Spleen (tissue), 11 donors: ENCODE measurements around the gene GNAO1. TPM values are rescaled to one million over a fixed set of nuclear protein-coding genes. Genes with fewer than 3 reads are reported as not detected.

Source experiments
- DNase-seq: peaks from one replicate; pipeline ENCODE4 v3.0.0-alpha.2; 2020
- H3K27ac ChIP-seq, 8 donors: fragments of 200-600 bp; sonication (generic) in 7 of 8; 1 replicate in 4 of 8; 2 replicates in 4 of 8; pipeline versions ENCODE4 v1.5.0 to v1.8.0; 2016 to 2021; ENCODE audit warnings: inconsistent platforms in 4 of 8, mild to moderate bottlenecking in 4 of 8, moderate library complexity in 1 of 8
- H3K27me3 ChIP-seq, 7 donors: fragments of 200-600 bp; sonication (generic) in 6 of 7; replicated peaks in 1 of 7; 1 replicate in 4 of 7; 2 replicates in 3 of 7; pipeline versions ENCODE4 v1.5.0 to v1.8.0; 2016 to 2021; ENCODE audit warnings: inconsistent platforms in 3 of 7, mild to moderate bottlenecking in 1 of 7
- H3K36me3 ChIP-seq, 6 donors: fragments of 200-600 bp; sonication (generic) in 5 of 6; 1 replicate in 4 of 6; 2 replicates in 2 of 6; pipeline versions ENCODE4 v1.5.0 to v1.8.0; 2016 to 2021; ENCODE audit warnings: inconsistent platforms in 2 of 6
- H3K4me1 ChIP-seq, 6 donors: fragments of 200-600 bp; sonication (generic) in 5 of 6; 1 replicate in 3 of 6; 2 replicates in 3 of 6; pipeline versions ENCODE4 v1.5.0 to v1.8.0; 2016 to 2021; ENCODE audit warnings: inconsistent platforms in 3 of 6
- H3K4me3 ChIP-seq, 8 donors: fragments of 200-600 bp; sonication (generic) in 7 of 8; 1 replicate in 4 of 8; 2 replicates in 4 of 8; pipeline versions ENCODE4 v1.5.0 to v1.8.0; 2016 to 2021; ENCODE audit warnings: inconsistent platforms in 4 of 8, mild to moderate bottlenecking in 4 of 8, moderate library complexity in 2 of 8
- H3K9me3 ChIP-seq, 8 donors: fragments of 200-600 bp; sonication (generic) in 7 of 8; 1 replicate in 4 of 8; 2 replicates in 4 of 8; pipeline versions ENCODE4 v1.5.0 to v1.8.0; 2016 to 2021; ENCODE audit warnings: inconsistent platforms in 4 of 8
- POLR2A ChIP-seq, 3 donors: fragments of 450-650 bp; IDR thresholded peaks; one replicate each; pipeline ENCODE4 v1.5.1; 2017; ENCODE audit warnings: antibody characterized with exemption in 3 of 3, mild to moderate bottlenecking in 1 of 3
- POLR2AphosphoS5 ChIP-seq, 3 donors: sonication (generic); formaldehyde crosslinking; IDR thresholded peaks; one replicate each; pipeline ENCODE4 v1.5.1; 2017; ENCODE audit warnings: antibody characterized with exemption in 3 of 3
- WGBS, 5 donors: extraction: QIAGEN DNeasy Blood & Tissue Kit in 3 of 5; methylation state at CpG; one replicate each; pipeline versions ENCODE4 v1.1.5 to v1.1.7; 2013 to 2018; 5-methylcytosine and 5-hydroxymethylcytosine counted together
- intact Hi-C: fragments of 100-400 bp; cut with DNase I; formaldehyde crosslinking; loops from one replicate; pipeline ENCODE4 v1.15.0; 2023; ENCODE audit warnings: low total_unique reads
- polyA plus RNA-seq, 3 donors: library from polyadenylated mRNA; stranded (reverse); fragments of 200-250 nt; gene quantifications; one replicate each; pipeline ENCODE4 v1.2.1, GENCODE V29; 2013
- total RNA-seq, 7 donors: library from RNA; depleted of rRNA in 3 of 7; stranded (reverse); fragments of >200 nt in 3 of 7; fragmentation: NEBNext Ultra II Directional in 4 of 7; extraction: Animal tissue kit (Norgen Biotek cat#: 25700) in 4 of 7; gene quantifications; one replicate each; pipeline versions ENCODE4 v1.1.0 to v1.2.1, GENCODE V29; 2016 to 2021
- TF ChIP-seq, protein P1 (sequence below), 11 experiments: fragments of 200-600 bp in 7 of 11; fragments of 450-650 bp in 4 of 11; sonication (generic) in 4 of 11; IDR thresholded peaks in 8 of 11; conservative IDR thresholded peaks in 3 of 11; 1 replicate in 7 of 11; 2 replicates in 4 of 11; pipeline versions ENCODE4 v1.4.0 to v1.8.0; 2016 to 2021; ENCODE audit warnings: antibody characterized with exemption in 11 of 11, inconsistent platforms in 4 of 11, mild to moderate bottlenecking in 1 of 11
- donor health status: healthy with polysubstance abuse.
- donor health status: DM: no; HTN: no; CAD: no; lungs with moderate emphysema.
- donor health status: DM: no; HTN: no; CAD: no.
- donor health status: Bipolar disorder and iron deficiency.
- donor health status: healthy.
- donor health status: DM: no; HTN: no; CAD: no.
- donor health status: DM: yes; HTN: yes; CAD: no.

The GNAO1 gene
- total and polyA plus RNA-seq, 10 donors, result 0.32 to 7.9 (median 4.7) TPM

DNA sequence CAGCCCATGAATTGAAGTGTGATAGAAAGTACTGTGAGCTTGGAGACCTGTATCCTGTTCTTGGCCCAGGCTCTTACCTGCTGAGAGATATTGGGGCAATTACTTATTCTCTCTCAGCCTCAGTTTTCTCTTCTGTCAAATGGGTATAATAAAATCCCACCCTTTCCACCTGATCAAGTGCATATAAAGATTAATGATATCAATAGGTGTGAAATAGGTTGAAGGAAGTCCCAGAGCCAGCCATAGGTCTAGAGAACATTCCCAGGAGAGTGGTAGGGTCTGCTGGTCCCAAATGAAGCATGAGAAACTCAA, 81.2 kb downstream of the GNAO1 start:
- no peak for TF ChIP-seq POLR2A (IDR thresholded peaks at IDR 0.05)
- H3K27ac ChIP-seq, result no peak overlapping the region
- intact Hi-C loops, result no loop called here
- no peaks in the 10 kb centered on the region for H3K27me3 ChIP-seq
- H3K9me3 ChIP-seq, result no peaks in the 10 kb centered on the region
- DNase-seq, result no peak
- H3K36me3 ChIP-seq, result no peaks in the 10 kb centered on the region
- H3K4me3 ChIP-seq, result no peak overlapping the region
- no peaks in the 10 kb centered on the region for H3K4me1 ChIP-seq

DNA sequence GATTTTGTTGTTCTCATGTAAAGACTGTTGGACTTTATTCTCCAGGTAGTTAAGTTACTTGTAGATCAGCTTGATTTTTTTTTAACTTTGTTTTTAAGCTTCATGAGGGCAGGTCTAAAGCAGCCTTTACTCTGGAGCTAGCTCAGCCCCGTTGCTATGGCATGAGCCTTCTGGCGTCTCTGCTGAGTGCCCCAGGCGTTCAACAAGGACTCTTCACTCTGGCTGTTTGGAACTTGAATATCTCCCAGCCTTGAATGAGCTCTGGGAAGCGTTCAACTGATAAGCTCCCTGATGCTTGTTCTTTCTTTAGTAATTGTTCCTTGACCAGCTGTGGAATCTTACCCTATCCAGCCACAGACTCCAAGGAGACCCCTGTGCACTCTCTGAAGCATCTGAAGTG, 82.3 kb downstream of the GNAO1 start:
- H3K4me3 ChIP-seq, result no peak overlapping the region
- H3K9me3 ChIP-seq, result no peaks in the 10 kb centered on the region
- intact Hi-C loops, result no loop called here
- DNase-seq, result no peak
- no peaks in the 10 kb centered on the region for H3K36me3 ChIP-seq
- peaks cover 0 to 7% (median 0%) of the 10 kb centered on the region in 6 donors for H3K4me1 ChIP-seq
- 82 to 91% (median 87%) methylated on average over 4 of the region's 4 CpGs for WGBS, 5 donors
- H3K27me3 ChIP-seq, result no peaks in the 10 kb centered on the region
- H3K27ac ChIP-seq, result no peak overlapping the region
- TF ChIP-seq, protein P1, sequence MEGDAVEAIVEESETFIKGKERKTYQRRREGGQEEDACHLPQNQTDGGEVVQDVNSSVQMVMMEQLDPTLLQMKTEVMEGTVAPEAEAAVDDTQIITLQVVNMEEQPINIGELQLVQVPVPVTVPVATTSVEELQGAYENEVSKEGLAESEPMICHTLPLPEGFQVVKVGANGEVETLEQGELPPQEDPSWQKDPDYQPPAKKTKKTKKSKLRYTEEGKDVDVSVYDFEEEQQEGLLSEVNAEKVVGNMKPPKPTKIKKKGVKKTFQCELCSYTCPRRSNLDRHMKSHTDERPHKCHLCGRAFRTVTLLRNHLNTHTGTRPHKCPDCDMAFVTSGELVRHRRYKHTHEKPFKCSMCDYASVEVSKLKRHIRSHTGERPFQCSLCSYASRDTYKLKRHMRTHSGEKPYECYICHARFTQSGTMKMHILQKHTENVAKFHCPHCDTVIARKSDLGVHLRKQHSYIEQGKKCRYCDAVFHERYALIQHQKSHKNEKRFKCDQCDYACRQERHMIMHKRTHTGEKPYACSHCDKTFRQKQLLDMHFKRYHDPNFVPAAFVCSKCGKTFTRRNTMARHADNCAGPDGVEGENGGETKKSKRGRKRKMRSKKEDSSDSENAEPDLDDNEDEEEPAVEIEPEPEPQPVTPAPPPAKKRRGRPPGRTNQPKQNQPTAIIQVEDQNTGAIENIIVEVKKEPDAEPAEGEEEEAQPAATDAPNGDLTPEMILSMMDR (IDR thresholded peaks at IDR 0.05 in 8 of 11, conservative IDR thresholded peaks at IDR 0.05 in 3 of 11), result no peak
- TF ChIP-seq POLR2AphosphoS5 (IDR thresholded peaks at IDR 0.05) (no peak), POLR2A (IDR thresholded peaks at IDR 0.05) (no peak)

DNA sequence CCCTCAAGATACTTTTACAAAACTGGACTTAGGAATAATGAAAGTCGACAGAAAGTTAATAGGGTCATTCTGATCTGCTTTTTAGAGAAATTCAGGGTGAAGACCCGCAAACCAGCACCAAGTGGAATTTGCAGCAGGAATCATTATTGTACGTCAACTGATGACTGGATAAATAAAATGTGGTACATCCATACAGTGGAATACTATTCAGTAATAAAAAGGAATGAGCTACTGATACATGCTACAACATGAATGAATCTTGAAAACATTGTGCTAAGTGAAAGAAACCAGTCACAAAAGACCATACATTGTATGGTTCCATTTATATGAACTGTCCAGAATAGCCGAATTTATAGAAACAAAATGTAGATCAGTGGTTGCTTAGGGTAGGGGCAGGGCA, 83.1 kb downstream of the GNAO1 start:
- DNase-seq, result no peak
- Histone ChIP-seq H3K27me3 (no peaks in the 10 kb centered on the region), H3K4me3 (no peak overlapping the region), H3K27ac (no peak overlapping the region), H3K36me3 (no peaks in the 10 kb centered on the region), H3K9me3 (no peaks in the 10 kb centered on the region), H3K4me1 (peaks cover 0 to 15% (median under 1%) of the 10 kb centered on the region in 6 donors)
- TF ChIP-seq POLR2A (IDR thresholded peaks at IDR 0.05) (no peak), POLR2AphosphoS5 (IDR thresholded peaks at IDR 0.05) (no peak)
- TF ChIP-seq, protein P1 (IDR thresholded peaks at IDR 0.05 in 8 of 11, conservative IDR thresholded peaks at IDR 0.05 in 3 of 11), result no peak
- WGBS, 5 donors, result 86 to 94% (median 93%) methylated on average over 4 of the region's 4 CpGs
- intact Hi-C loops, result no loop called here

DNA sequence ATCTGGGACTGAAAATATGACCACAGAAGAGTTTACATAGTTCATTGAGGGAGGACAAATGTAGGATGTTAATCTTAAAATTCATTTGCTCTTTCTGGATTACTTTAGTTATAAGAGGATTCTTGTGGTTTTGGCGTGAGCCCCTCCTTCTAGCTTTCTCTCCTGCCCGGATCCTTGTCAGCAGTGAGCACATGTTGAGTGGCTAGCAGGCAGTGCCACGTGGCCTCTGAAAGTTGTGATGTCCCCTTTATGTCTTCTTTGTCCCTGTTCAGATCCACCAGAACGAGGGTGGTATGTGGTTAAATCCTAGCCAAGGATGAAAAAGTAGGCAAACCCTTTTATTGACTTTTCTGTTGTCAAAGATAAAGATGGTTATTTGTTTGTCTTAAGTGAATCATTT, 83.8 kb downstream of the GNAO1 start:
- Histone ChIP-seq H3K4me3 (no peak overlapping the region), H3K9me3 (no peaks in the 10 kb centered on the region), H3K4me1 (peaks cover 0 to 21% (median 5%) of the 10 kb centered on the region in 6 donors), H3K27me3 (no peaks in the 10 kb centered on the region), H3K36me3 (no peaks in the 10 kb centered on the region), H3K27ac (no peak overlapping the region)
- TF ChIP-seq POLR2A (IDR thresholded peaks at IDR 0.05), result no peak
- no peak for TF ChIP-seq POLR2AphosphoS5 (IDR thresholded peaks at IDR 0.05)
- TF ChIP-seq, protein P1 (IDR thresholded peaks at IDR 0.05 in 8 of 11, conservative IDR thresholded peaks at IDR 0.05 in 3 of 11), result no peak
- 40 to 59% (median 44%) methylated on average over 4 of the region's 4 CpGs for WGBS, 5 donors
- intact Hi-C loops, result no loop called here
- no peak for DNase-seq

DNA sequence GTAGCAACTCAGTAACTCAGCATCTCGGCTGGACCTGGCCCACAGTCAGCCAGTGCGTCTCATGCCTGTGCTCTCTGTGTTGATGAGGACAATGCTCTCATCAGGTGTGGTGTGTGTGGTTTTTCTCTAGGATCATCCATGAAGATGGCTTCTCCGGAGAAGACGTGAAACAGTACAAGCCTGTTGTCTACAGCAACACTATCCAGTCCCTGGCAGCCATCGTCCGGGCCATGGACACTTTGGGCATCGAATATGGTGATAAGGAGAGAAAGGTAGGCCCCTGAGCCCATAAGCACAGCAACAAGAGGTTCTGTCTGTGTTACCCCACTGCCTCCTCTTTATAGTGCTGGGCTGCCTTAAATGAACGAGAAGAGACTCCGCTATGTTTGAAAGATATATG, 84.5 kb downstream of the GNAO1 start:
- WGBS, 5 donors, result 93 to 97% (median 94%) methylated on average over 9 of the region's 9 CpGs
- Histone ChIP-seq H3K9me3 (no peaks in the 10 kb centered on the region), H3K27ac (no peak overlapping the region), H3K36me3 (no peaks in the 10 kb centered on the region), H3K4me3 (no peak overlapping the region), H3K27me3 (no peaks in the 10 kb centered on the region), H3K4me1 (peaks cover 0 to 21% (median 6%) of the 10 kb centered on the region in 6 donors)
- DNase-seq, result no peak
- TF ChIP-seq, protein P1 (IDR thresholded peaks at IDR 0.05 in 8 of 11, conservative IDR thresholded peaks at IDR 0.05 in 3 of 11), result no peak
- TF ChIP-seq POLR2A (IDR thresholded peaks at IDR 0.05) (no peak), POLR2AphosphoS5 (IDR thresholded peaks at IDR 0.05) (no peak)
- intact Hi-C loops, result no loop called here
